ENCODE results near the gene CHN2.

Gene CHN2

DNA sequence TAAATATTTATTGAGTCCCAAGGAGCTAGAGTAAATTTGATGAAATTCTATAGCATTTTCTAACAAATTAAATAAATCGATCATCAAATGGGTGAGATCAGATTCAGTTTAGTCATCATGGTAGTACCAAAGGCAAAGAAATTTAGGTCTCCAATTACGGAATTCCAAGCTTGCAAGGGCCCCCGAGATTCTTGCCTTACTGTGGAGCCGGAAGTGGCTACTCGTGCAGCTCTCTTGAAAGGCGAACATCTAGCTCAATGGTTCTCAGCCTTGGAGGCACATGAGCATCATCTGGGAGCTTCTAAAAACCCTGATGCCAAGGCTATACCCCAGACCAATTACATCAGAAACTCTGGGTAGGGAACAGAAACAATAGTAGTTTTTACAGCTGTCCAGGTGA lies 251.2 kb downstream of the CHN2 start:
- DNase-seq: no peak

- no peak for DNase-seq
These were observed 253.3 kb downstream of the CHN2 start for GRCh38 chr7:29447828-29448227.

GRCh38 chr7:29449569-29450260 lies 255.1 kb downstream of the CHN2 start:
- DNase-seq: no peak

- DNase-seq: no peak
These were observed 258.4 kb downstream of the CHN2 start for GRCh38 chr7:29453021-29453420.

- no peak for DNase-seq
These were observed 259.9 kb downstream of the CHN2 start for GRCh38 chr7:29454464-29454863.

DNA sequence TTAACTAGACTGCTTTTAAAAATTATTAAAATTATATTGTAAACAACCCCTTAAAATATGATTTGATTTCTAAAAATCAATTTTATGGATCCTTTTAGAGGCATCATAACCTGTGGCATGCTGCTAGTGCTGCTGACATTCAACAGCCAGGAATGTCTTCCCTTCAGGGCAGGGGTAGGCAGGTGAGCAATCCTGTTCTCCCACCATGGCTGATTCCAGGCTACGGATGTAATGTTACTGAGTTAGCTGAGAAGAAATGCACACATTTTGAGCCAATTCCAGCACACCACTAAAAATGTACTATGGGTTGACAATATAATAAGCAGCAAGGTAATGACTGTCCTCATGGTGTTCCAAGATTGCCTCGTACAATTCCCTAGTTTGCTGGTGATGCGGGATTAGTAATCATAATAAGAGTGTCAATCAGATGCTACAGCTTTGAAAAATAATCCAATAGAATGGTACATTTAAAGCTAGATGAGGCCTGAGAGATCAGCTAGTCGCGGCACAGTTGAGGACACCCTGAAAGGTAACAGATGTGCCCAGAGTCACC lies 260.4 kb downstream of the CHN2 start:
- no peak for DNase-seq

DNA sequence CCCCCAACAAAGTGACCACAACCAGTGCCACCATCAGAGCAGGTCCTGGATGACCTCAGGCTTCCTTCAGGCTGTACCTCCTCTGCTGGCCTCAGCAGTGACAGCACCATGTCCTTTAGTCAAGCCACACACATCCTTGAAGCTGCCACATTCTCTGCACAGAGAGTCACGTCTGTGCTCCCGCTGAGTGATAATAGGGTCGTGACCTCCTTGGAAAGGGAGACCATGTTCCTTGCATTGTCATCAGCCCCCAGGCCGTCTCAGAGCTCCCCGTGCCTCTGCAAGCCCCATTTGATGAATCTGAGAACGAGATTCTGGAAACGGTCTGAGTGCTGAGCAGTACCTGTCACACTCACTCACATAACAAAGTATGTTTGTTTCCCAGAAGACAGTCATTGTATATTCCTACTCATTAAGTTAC lies 262.6 kb downstream of the CHN2 start:
- no peak for DNase-seq

GRCh38 chr7:29457565-29458011 lies 263.0 kb downstream of the CHN2 start:
- DNase-seq: peak; percentile 72

DNA sequence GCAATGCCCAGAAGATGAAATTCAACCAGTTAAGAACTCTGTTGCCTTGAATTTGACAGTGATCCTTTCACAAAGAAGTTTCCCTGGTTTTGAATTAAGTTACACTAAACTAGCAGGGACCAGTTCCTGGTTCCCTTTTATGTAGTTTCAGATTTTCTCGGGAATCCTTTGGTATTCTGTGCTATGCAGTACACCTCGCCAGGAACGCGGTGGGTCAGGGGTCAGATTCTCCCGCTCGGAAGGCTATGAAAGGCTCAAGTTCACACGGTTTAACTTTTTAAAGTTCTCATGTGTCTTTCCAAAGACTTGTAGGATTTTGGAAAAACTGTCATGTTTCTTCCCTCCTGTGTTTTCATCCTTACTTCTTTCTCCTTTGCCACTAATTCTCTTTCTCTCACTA lies 264.4 kb downstream of the CHN2 start:
- DNase-seq: no peak

- DNase-seq: no peak
These were observed 265.0 kb downstream of the CHN2 start for GRCh38 chr7:29459589-29459988.

DNA sequence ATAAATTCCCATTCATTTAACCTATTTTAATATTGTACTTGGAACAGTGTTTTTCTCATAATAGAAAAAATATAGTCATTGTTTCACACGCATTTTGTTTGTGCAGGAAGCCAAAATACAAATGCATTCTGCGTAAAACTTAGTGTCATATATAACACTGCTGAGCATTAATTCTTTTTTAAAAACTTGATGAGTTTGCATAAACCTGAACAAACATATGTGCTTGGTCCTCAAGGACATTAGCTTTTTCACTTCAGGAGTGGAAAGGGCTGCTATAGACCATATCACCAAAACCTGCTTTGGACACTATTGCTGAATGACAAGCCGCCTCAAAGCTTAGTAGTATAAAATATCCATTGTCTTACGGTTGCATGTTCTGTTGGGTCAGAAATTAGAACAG lies 267.4 kb downstream of the CHN2 start:
- DNase-seq: no peak

GRCh38 chr7:29463504-29464158 lies 269.1 kb downstream of the CHN2 start:
- no peak for DNase-seq

- DNase-seq: no peak
These were observed 270.2 kb downstream of the CHN2 start for GRCh38 chr7:29464753-29465152.

DNA sequence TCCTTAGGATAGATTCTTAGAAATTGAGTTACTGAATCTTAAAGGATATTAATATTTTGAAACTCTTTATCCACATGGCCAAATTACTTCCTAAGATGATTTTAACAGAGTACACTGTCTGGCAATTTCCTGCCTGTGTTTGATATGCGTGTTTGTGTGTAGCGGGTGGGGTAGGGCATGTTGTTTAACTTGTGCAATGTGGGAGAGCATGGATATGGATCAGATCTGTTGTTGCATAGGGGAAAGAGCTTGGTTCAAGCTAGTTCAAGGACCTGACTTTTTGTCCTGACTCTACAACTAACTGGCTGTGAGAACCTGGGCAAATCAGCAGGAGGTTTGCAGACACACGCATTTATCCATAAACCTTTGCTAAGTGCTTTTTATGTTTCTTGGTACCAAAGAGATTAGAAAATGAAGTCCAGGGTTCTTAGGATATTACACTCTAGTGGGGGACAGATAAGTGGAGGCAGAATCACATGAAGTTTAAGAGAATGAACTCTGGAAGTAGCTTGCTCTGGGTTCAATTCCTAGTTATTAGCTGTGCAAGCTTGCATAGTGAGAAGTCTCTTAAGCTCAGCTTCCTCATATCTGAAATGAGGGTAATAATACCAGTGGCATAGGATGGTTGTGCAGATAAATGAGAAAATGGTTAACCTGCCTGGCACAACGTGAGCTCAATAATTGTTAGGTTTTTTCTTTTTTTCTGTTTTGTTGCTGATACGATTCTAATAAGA lies 272.8 kb downstream of the CHN2 start:
- no peak for DNase-seq

GRCh38 chr7:29468196-29468595 lies 273.6 kb downstream of the CHN2 start:
- no peak for DNase-seq

DNA sequence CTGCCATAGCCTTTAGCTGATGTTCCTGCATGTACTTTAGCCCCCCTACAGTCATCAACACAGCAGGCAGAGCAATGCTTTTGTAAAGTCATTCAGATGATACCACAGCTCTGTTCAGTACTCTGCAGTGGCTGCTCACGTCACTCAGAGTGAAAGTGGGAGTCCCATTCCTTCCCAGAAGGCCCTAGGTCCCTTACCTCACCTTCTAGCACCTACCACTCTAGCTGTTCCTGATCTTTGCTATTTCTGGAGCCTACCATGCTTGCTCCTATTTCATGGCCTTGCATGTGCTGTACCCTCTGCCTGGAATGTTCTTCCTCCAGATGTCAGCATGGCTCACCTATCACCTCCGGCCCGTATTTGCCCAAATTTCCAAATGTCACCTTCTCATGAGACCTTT lies 274.7 kb downstream of the CHN2 start:
- DNase-seq: no peak

- no peak for DNase-seq
These were observed 275.5 kb downstream of the CHN2 start for GRCh38 chr7:29469976-29470557.

GRCh38 chr7:29471444-29472138 lies 277.0 kb downstream of the CHN2 start:
- DNase-seq: no peak

DNA sequence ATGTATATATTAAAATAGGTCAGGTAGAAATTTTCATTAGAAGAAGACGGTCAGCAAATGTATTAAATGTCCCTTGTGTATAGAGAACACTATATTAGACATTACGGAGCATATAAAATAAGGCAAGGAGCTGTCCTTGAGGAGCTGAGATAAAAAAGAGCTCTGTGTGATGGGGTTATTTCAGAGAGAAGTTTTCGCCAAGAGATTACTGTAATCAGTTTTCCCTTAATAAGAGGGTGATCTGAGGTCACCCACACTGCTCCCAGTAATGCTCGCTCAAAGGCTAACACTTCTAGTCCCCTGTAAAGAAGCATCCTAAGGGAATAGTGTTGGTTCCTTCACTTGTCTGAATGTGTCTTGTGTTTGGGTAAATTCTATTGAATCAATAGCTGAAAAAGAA lies 282.3 kb downstream of the CHN2 start:
- no peak for DNase-seq

GRCh38 chr7:29478226-29478625 lies 283.7 kb downstream of the CHN2 start:
- DNase-seq: no peak

- no peak for DNase-seq
These were observed 284.2 kb downstream of the CHN2 start for GRCh38 chr7:29478687-29479240.

Data from NCI-H1105 (cell line).